ENCODE data around the gene NRM.
"Not testable (repeated sequence)": the region's sequence is repeated elsewhere in the genome, so short reads cannot be mapped to it uniquely, and the experiment has no call there.

The NRM gene

GRCh38 chr6:30690403-30691207, at the start of gene NRM:
TSS of gene NRM (minus strand) at chr6:30690984. CDS start at chr6:30690974, 10 bp downstream.
- DNase-seq = peak; percentile 69

- DNase-seq = no peak
Measured at GRCh38 chr6:30740540-30740870, 49.7 kb upstream of the NRM start.

- DNase-seq = no peak
Measured at GRCh38 chr6:30738532-30738931, 47.7 kb upstream of the NRM start.

GRCh38 chr6:30735668-30736314, 45.0 kb upstream of the NRM start:
- no peak for DNase-seq

GRCh38 chr6:30732237-30732943, 41.6 kb upstream of the NRM start:
- no peak for DNase-seq

- DNase-seq = no peak
Measured at GRCh38 chr6:30730601-30731435, 40.0 kb upstream of the NRM start.

- DNase-seq = no peak
Measured at GRCh38 chr6:30727920-30728553, 37.3 kb upstream of the NRM start.

- DNase-seq = no peak
Measured at GRCh38 chr6:30726506-30727413, 36.0 kb upstream of the NRM start.

- no peak for DNase-seq
Measured at GRCh38 chr6:30725713-30726505, 35.1 kb upstream of the NRM start.

- no peak for DNase-seq
Measured at GRCh38 chr6:30724906-30725667, 34.3 kb upstream of the NRM start.

- DNase-seq = not testable (repeated sequence)
Measured at GRCh38 chr6:30723843-30724741, 33.3 kb upstream of the NRM start.

GRCh38 chr6:30723159-30723842, 32.5 kb upstream of the NRM start:
- DNase-seq = not testable (repeated sequence)

GRCh38 chr6:30722280-30723112, 31.7 kb upstream of the NRM start:
- DNase-seq = peak; percentile 42

GRCh38 chr6:30722025-30722279, 31.2 kb upstream of the NRM start:
- DNase-seq = not testable (repeated sequence)

GRCh38 chr6:30721198-30722024, 30.6 kb upstream of the NRM start:
- DNase-seq = peak; percentile 74

GRCh38 chr6:30720738-30721197, 30.0 kb upstream of the NRM start:
- peak; percentile 35 for DNase-seq
